Measurements from ENCODE around the gene MBNL2.
A peak's percentile ranks its signal among the peaks of the same experiment; 100 is the strongest.

MBNL2 gene

DNA sequence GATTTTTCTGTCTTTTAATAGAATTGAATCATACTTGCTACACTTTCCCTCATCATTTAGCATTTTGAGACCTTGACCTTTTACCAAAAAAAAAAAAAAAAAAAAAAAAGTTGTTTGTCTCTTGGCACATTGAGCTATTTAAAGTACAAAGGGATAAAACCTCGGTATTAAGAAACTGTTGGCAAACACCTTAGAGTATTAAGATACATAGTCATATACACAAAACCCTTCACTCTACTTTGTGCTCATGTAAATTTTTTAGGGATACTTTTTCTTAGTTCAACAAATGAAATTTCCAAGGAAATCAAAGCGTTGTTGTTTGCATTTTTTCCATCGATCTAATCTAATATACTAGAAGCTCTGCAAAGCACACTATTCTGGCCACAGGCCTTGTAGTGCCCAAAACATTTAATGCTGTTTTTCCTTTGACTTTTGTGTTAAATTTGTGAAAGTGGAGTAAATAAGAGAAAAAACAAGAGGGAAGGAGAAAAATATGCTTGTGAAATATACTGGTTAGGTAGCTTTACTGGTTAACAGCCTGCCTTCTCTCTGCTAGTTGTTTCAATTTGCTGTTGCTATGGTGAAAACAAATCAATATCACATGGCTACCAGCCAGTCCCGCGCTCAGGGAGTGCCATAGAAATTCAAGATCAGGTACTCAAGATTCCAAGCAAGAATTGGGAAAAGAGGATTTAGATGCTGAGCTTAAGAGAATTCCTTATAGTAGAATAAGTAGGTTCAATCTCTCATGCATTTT is 2.6 kb downstream of the MBNL2 start:
- Histone ChIP-seq H3K4me3 (ENCODE audit: control insufficient read depth in 1 of 7, extremely low read depth in 1 of 7, insufficient read depth in 4 of 7, low read depth in 2 of 7, low read length in 6 of 7) (peak overlapping the region in 6 of 7 experiments; percentile 82 to 99 (median 89)), H3K36me3 (ENCODE audit: control insufficient read depth in 4 of 4, insufficient read depth in 4 of 4, low read length in 3 of 4) (no peaks in the 10 kb centered on the region), H3K27ac (ENCODE audit: insufficient read depth in 1 of 2, low read depth in 1 of 2, low read length in 2 of 2, poor library complexity in 1 of 2, severe bottlenecking in 2 of 2) (peak overlapping the region; percentile 69 to 91), H3K27me3 (replicated peaks in 2 of 5; ENCODE audit: control insufficient read depth in 4 of 5, insufficient read depth in 5 of 5, low read length in 4 of 5) (no peaks in the 10 kb centered on the region), H3K9me3 (ENCODE audit: control extremely low read depth in 1 of 5, control insufficient read depth in 4 of 5, insufficient read depth in 2 of 5, low read depth in 1 of 5, low read length in 4 of 5) (no peaks in the 10 kb centered on the region), H3K4me1 (ENCODE audit: control extremely low read depth in 1 of 4, control insufficient read depth in 4 of 4, insufficient read depth in 4 of 4, low read length in 3 of 4) (peaks cover 41 to 58% (median 51%) of the 10 kb centered on the region in 4 experiments)
- 0% methylated on average over 1 of the region's 5 CpGs for WGBS (ENCODE audit: insufficient coverage)
- ChIA-PET POLR2A (interaction anchor here (0.6 to 0.9 kb wide), 3 partner anchors 33 to 1168 kb away, joined by 3 read pairs; no protein-coding TSS in a partner anchor), CTCF (interaction anchor here (1.2 to 3.2 kb wide), 5 partner anchors 9 to 16 kb away, joined by 3 to 10 read pairs (median 4); no protein-coding TSS in a partner anchor)
- DNase-seq = peak in 2 of 3 donors; percentile 50 to 52

DNA sequence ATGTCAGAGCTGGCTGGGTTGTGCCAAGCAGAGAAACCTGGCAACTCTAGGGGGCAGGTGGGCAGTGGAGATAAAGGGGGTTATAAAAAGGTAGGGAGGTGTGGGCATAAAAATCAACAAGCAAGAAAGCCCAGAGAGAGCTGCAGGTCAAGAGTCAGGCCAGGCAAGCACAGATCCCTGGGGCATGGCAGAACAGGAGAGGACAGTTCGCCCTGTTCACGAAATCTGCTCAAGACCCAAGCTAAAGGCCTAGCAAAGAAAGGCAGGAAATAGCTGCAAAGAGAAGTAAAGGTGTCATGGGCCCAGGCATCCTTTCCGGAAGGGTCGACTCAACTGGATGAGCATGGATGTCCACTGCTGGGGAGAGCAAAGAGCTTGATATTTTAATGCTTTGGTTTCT is 3.4 kb downstream of the MBNL2 start:
- DNase-seq = no peak
- POLR2A ChIA-PET = no interaction called here

DNA sequence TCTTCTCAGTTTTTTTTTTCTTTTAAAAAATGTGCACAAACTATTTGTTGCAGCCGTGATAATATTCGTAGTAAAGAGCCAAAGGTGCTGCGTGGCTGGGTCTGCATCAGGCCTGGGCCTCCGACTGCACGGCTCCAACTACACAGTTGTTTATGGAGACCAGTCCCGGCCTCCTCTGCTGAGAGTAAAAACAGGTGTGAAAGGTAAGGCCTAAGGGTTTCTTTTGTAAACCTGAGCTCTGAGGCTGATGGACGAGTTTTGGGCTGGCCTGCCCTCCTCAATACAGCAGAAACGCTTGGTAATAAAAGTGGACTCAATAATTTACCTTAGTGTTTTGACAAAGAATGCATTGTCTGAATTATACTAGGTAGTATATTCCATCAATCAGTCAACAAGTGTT is 3.9 kb downstream of the MBNL2 start:
- no peaks in the 10 kb centered on the region for H3K36me3 ChIP-seq (ENCODE audit: control insufficient read depth in 4 of 4, insufficient read depth in 4 of 4, low read length in 3 of 4)
- 85% methylated on average over 7 of the region's 8 CpGs for WGBS (ENCODE audit: insufficient coverage)
- CTCF ChIA-PET = interaction anchor here (1.3 to 3.2 kb wide), 2 partner anchors 11 to 13 kb away, joined by 4 to 10 read pairs; no protein-coding TSS in a partner anchor
- POLR2A ChIA-PET = no interaction called here
- peaks cover 41 to 58% (median 51%) of the 10 kb centered on the region in 4 experiments for H3K4me1 ChIP-seq (ENCODE audit: control extremely low read depth in 1 of 4, control insufficient read depth in 4 of 4, insufficient read depth in 4 of 4, low read length in 3 of 4)
- H3K27me3 ChIP-seq (replicated peaks in 2 of 5; ENCODE audit: control insufficient read depth in 4 of 5, insufficient read depth in 5 of 5, low read length in 4 of 5) = no peaks in the 10 kb centered on the region
- DNase-seq = no peak
- no peaks in the 10 kb centered on the region for H3K9me3 ChIP-seq (ENCODE audit: control extremely low read depth in 1 of 5, control insufficient read depth in 4 of 5, insufficient read depth in 2 of 5, low read depth in 1 of 5, low read length in 4 of 5)
- H3K27ac ChIP-seq (ENCODE audit: insufficient read depth in 1 of 2, low read depth in 1 of 2, low read length in 2 of 2, poor library complexity in 1 of 2, severe bottlenecking in 2 of 2) = peak overlapping the region in 1 of 2 experiments; percentile 91
- H3K4me3 ChIP-seq (ENCODE audit: control insufficient read depth in 1 of 7, extremely low read depth in 1 of 7, insufficient read depth in 4 of 7, low read depth in 2 of 7, low read length in 6 of 7) = peak overlapping the region in 5 of 7 experiments; percentile 8 to 99 (median 28)

More for the DNA sequence above, 3.4 kb downstream of the MBNL2 start:
- CTCF ChIA-PET = interaction anchor here (1.3 to 3.2 kb wide), 2 partner anchors 10 to 13 kb away, joined by 4 to 10 read pairs; no protein-coding TSS in a partner anchor
- Histone ChIP-seq H3K27ac (ENCODE audit: insufficient read depth in 1 of 2, low read depth in 1 of 2, low read length in 2 of 2, poor library complexity in 1 of 2, severe bottlenecking in 2 of 2) (peak overlapping the region; percentile 69 to 91), H3K27me3 (replicated peaks in 2 of 5; ENCODE audit: control insufficient read depth in 4 of 5, insufficient read depth in 5 of 5, low read length in 4 of 5) (no peaks in the 10 kb centered on the region), H3K36me3 (ENCODE audit: control insufficient read depth in 4 of 4, insufficient read depth in 4 of 4, low read length in 3 of 4) (no peaks in the 10 kb centered on the region), H3K4me3 (ENCODE audit: control insufficient read depth in 1 of 7, extremely low read depth in 1 of 7, insufficient read depth in 4 of 7, low read depth in 2 of 7, low read length in 6 of 7) (peak overlapping the region in 4 of 7 experiments; percentile 28 to 99 (median 92)), H3K9me3 (ENCODE audit: control extremely low read depth in 1 of 5, control insufficient read depth in 4 of 5, insufficient read depth in 2 of 5, low read depth in 1 of 5, low read length in 4 of 5) (no peaks in the 10 kb centered on the region), H3K4me1 (ENCODE audit: control extremely low read depth in 1 of 4, control insufficient read depth in 4 of 4, insufficient read depth in 4 of 4, low read length in 3 of 4) (peaks cover 41 to 58% (median 51%) of the 10 kb centered on the region in 4 experiments)
- WGBS (ENCODE audit: insufficient coverage) = 45% methylated on average over 4 of the region's 4 CpGs

DNA sequence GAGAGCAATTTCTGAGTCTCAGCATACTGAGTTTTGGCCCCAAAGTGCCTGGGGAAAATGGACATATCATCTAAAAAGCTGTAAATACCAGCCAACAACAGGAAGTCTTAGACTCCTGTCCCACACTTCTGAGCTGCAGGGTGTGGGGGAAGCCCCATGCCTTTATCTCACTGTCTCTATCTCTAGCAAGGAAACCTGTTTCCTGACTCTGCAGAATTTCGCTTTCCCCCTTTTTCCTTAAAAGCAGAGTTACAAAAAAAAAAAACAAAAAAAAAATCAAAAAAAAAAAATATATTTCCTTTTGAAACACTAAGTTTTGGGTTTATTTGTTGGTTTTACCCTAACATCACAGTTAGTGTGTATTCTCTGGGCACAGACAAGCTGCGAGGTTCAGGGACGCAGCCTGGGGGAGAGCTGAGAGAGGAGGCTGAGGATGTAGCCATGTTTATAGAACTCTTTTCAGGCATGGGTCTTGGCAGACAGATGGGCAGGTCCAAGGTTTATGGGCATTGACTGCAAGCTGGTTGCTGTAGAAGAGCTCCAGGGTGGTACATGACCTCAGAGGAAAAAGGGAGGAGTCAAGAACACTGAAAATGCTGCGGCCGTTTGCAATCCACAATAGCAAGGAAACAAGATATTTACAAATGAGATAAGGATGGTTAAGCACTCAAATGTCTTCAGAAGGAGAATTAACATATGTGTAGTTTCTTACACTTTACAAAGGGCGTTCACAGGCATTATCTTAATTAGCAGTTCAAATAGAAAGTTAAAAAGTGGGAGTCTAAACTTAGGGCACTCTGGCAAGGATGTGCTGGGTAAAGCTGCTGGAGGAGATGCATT is 4.9 kb downstream of the MBNL2 start:
- POLR2A ChIA-PET = interaction anchor here (0.7 kb wide), 2 partner anchors 52 to 89 kb away, joined by 4 to 5 read pairs; no protein-coding TSS in a partner anchor
- CTCF ChIA-PET = interaction anchor here (1.0 to 1.8 kb wide), 7 partner anchors 9 to 117 kb away, joined by 3 to 7 read pairs (median 4); no protein-coding TSS in a partner anchor
- H3K27ac ChIP-seq (ENCODE audit: insufficient read depth in 1 of 2, low read depth in 1 of 2, low read length in 2 of 2, poor library complexity in 1 of 2, severe bottlenecking in 2 of 2) = peak overlapping the region in 1 of 2 experiments; percentile 65
- H3K4me1 ChIP-seq (ENCODE audit: control extremely low read depth in 1 of 4, control insufficient read depth in 4 of 4, insufficient read depth in 4 of 4, low read length in 3 of 4) = peaks cover 35 to 52% (median 45%) of the 10 kb centered on the region in 4 experiments
- H3K27me3 ChIP-seq (replicated peaks in 2 of 5; ENCODE audit: control insufficient read depth in 4 of 5, insufficient read depth in 5 of 5, low read length in 4 of 5) = no peaks in the 10 kb centered on the region
- DNase-seq = peak; percentile 67 to 91 (median 85)
- H3K36me3 ChIP-seq (ENCODE audit: control insufficient read depth in 4 of 4, insufficient read depth in 4 of 4, low read length in 3 of 4) = peaks cover 0 to 8% (median 2%) of the 10 kb centered on the region in 4 experiments
- WGBS (ENCODE audit: insufficient coverage) = 0% methylated on average over 2 of the region's 6 CpGs
- H3K4me3 ChIP-seq (ENCODE audit: control insufficient read depth in 1 of 7, extremely low read depth in 1 of 7, insufficient read depth in 4 of 7, low read depth in 2 of 7, low read length in 6 of 7) = peak overlapping the region in 6 of 7 experiments; percentile 30 to 69 (median 52)
- H3K9me3 ChIP-seq (ENCODE audit: control extremely low read depth in 1 of 5, control insufficient read depth in 4 of 5, insufficient read depth in 2 of 5, low read depth in 1 of 5, low read length in 4 of 5) = no peaks in the 10 kb centered on the region

- Histone ChIP-seq H3K36me3 (ENCODE audit: control insufficient read depth in 4 of 4, insufficient read depth in 4 of 4, low read length in 3 of 4) (peaks cover 0 to 10% (median 2%) of the 10 kb centered on the region in 4 experiments), H3K4me1 (ENCODE audit: control extremely low read depth in 1 of 4, control insufficient read depth in 4 of 4, insufficient read depth in 4 of 4, low read length in 3 of 4) (peaks cover 26 to 42% (median 41%) of the 10 kb centered on the region in 4 experiments), H3K27me3 (replicated peaks in 2 of 5; ENCODE audit: control insufficient read depth in 4 of 5, insufficient read depth in 5 of 5, low read length in 4 of 5) (no peaks in the 10 kb centered on the region), H3K27ac (ENCODE audit: insufficient read depth in 1 of 2, low read depth in 1 of 2, low read length in 2 of 2, poor library complexity in 1 of 2, severe bottlenecking in 2 of 2) (no peak overlapping the region), H3K4me3 (ENCODE audit: control insufficient read depth in 1 of 7, extremely low read depth in 1 of 7, insufficient read depth in 4 of 7, low read depth in 2 of 7, low read length in 6 of 7) (no peak overlapping the region), H3K9me3 (ENCODE audit: control extremely low read depth in 1 of 5, control insufficient read depth in 4 of 5, insufficient read depth in 2 of 5, low read depth in 1 of 5, low read length in 4 of 5) (no peaks in the 10 kb centered on the region)
- DNase-seq = no peak
- ChIA-PET CTCF (interaction anchor here (0.5 to 1.6 kb wide), 6 partner anchors 10 to 119 kb away, joined by 3 to 6 read pairs (median 4); no protein-coding TSS in a partner anchor), POLR2A (no interaction called here)
- WGBS (ENCODE audit: insufficient coverage) = no CpG with 5 or more reads among the region's 3 CpGs
Measured at GRCh38 chr13:97228850-97229521, 6.9 kb downstream of the MBNL2 start.

- H3K9me3 ChIP-seq (ENCODE audit: control extremely low read depth in 1 of 5, control insufficient read depth in 4 of 5, insufficient read depth in 2 of 5, low read depth in 1 of 5, low read length in 4 of 5) = no peaks in the 10 kb centered on the region
- no peak overlapping the region for H3K27ac ChIP-seq (ENCODE audit: insufficient read depth in 1 of 2, low read depth in 1 of 2, low read length in 2 of 2, poor library complexity in 1 of 2, severe bottlenecking in 2 of 2)
- H3K4me1 ChIP-seq (ENCODE audit: control extremely low read depth in 1 of 4, control insufficient read depth in 4 of 4, insufficient read depth in 4 of 4, low read length in 3 of 4) = peaks cover 24 to 37% (median 34%) of the 10 kb centered on the region in 4 experiments
- no peaks in the 10 kb centered on the region for H3K27me3 ChIP-seq (replicated peaks in 2 of 5; ENCODE audit: control insufficient read depth in 4 of 5, insufficient read depth in 5 of 5, low read length in 4 of 5)
- H3K4me3 ChIP-seq (ENCODE audit: control insufficient read depth in 1 of 7, extremely low read depth in 1 of 7, insufficient read depth in 4 of 7, low read depth in 2 of 7, low read length in 6 of 7) = no peak overlapping the region
- ChIA-PET CTCF (interaction anchor here (0.5 to 1.6 kb wide), 4 partner anchors 10 to 120 kb away, joined by 3 to 9 read pairs (median 4); no protein-coding TSS in a partner anchor), POLR2A (no interaction called here)
- no peak for DNase-seq
- H3K36me3 ChIP-seq (ENCODE audit: control insufficient read depth in 4 of 4, insufficient read depth in 4 of 4, low read length in 3 of 4) = peaks cover 0 to 12% (median 3%) of the 10 kb centered on the region in 4 experiments
- 95% methylated on average over 2 of the region's 3 CpGs for WGBS (ENCODE audit: insufficient coverage)
Measured at GRCh38 chr13:97229699-97230098, 7.6 kb downstream of the MBNL2 start.
